NCI-H524 treated with DMSO at 0.1 percent for 48 hours (cell line): ENCODE measurements around the gene DCUN1D2.

Experiments
- DNase-seq: peaks from one replicate; lab custom pipeline; 2025; lab: John Stamatoyannopoulos, UW

Gene DCUN1D2

DNA sequence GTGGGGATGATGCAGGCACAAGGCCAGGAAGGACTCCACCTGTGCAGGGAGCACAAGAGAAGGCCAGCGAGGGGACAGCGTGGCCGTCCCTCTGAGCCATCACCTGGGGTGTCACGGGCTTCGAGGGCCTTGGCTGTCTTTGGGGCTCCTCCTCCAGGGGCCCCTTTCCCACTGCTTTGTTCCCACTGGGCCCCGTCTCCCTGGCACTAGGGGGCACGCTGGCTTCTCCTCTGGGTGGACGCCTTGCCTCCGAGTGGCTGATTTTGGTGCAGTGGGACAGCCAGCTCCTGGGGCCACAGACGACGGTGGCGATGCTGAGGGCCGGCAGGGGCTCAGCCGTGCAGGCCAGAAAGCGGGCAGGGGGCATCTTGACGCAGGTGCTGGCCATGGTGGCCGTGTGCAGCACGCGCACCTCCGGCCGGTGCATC, 83.4 kb downstream of the DCUN1D2 start:
- DNase-seq: no peak

DNA sequence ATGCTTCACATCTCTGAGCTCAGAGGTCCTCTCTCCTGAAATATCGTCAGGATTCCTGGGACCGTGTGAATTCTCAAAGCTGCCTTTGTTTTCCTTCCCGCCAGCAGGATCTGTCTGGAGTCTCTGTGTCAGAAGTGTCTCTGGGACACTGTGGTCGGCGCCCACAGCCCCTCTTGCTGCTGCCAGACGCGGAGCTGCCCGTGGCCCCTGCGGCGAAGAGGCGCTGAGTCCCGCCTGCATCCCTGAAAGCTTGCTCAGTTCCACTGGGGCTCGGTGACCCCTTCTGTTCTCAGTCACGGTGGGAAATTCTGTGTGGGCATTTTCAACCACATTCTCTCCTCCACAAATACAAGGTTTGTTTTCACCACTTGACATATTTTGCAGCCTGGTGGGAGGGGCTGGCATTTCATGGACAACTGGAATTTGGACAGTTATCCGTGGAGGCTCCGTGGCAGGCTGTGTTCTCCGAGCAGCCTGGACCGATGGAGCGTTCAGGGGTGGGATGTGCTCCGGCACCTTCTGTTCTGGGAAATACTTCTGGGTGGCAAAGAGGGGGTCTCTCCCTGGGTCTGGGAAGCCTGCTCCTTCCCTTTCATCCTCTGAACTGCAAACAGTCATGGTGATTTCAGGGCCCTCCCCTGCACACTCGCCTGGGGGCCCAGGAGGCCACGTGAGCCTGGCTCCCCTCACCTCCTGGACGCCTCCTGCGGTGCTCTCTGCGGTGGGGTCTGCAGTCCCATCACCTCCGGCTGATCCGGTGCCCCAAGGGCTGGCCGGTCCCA, 84.0 kb downstream of the DCUN1D2 start:
- DNase-seq: no peak
